Immature natural killer cell (primary cell): ENCODE results near the gene MPO. TPM values are rescaled to one million over a fixed set of nuclear protein-coding genes. Genes with fewer than 3 reads are reported as not detected.

ENCODE experiments used
- DNase-seq, 3 donors: peaks; one replicate each; pipeline ENCODE4 v3.0.0; 2022; ENCODE audit warnings: mixed read lengths in 1 of 3
- H3K27ac Mint-ChIP-seq, 6 donors: one replicate each; pipeline ENCODE4 v1.8.0; 2020; ENCODE audit warnings: mixed read lengths in 6 of 6, mild to moderate bottlenecking in 5 of 6, inconsistent platforms in 4 of 6, moderate library complexity in 3 of 6
- H3K27me3 Mint-ChIP-seq, 3 donors: one replicate each; pipeline ENCODE4 v1.8.0; 2020 to 2021; ENCODE audit warnings: low read depth in 3 of 3, mild to moderate bottlenecking in 3 of 3, mixed read lengths in 3 of 3, moderate library complexity in 3 of 3, inconsistent platforms in 1 of 3
- H3K36me3 Mint-ChIP-seq, 3 donors: one replicate each; pipeline ENCODE4 v1.8.0; 2020; ENCODE audit warnings: mixed read lengths in 3 of 3, inconsistent platforms in 2 of 3, mild to moderate bottlenecking in 2 of 3
- H3K4me1 Mint-ChIP-seq, 2 donors: one replicate each; pipeline ENCODE4 v1.8.0; 2020; ENCODE audit warnings: inconsistent platforms in 2 of 2, mild to moderate bottlenecking in 2 of 2, mixed read lengths in 2 of 2, moderate library complexity in 1 of 2
- H3K4me3 Mint-ChIP-seq, 5 donors: one replicate each; pipeline ENCODE4 v1.8.0; 2020; ENCODE audit warnings: mild to moderate bottlenecking in 5 of 5, mixed read lengths in 5 of 5, inconsistent platforms in 3 of 5, moderate library complexity in 3 of 5
- H3K9me3 Mint-ChIP-seq, 6 donors: one replicate each; pipeline ENCODE4 v1.8.0; 2020; ENCODE audit warnings: mild to moderate bottlenecking in 6 of 6, mixed read lengths in 6 of 6, inconsistent platforms in 4 of 6, moderate library complexity in 3 of 6
- polyA plus RNA-seq, 3 donors: library from polyadenylated mRNA; unstranded; fragments of 300-500 nt; fragmentation: Illumina TruSeq; gene quantifications; one replicate each; pipeline ENCODE4 v1.2.3, GENCODE V29; 2021

MPO gene
- polyA plus RNA-seq, 3 donors from 2014 or later: not detected

DNA sequence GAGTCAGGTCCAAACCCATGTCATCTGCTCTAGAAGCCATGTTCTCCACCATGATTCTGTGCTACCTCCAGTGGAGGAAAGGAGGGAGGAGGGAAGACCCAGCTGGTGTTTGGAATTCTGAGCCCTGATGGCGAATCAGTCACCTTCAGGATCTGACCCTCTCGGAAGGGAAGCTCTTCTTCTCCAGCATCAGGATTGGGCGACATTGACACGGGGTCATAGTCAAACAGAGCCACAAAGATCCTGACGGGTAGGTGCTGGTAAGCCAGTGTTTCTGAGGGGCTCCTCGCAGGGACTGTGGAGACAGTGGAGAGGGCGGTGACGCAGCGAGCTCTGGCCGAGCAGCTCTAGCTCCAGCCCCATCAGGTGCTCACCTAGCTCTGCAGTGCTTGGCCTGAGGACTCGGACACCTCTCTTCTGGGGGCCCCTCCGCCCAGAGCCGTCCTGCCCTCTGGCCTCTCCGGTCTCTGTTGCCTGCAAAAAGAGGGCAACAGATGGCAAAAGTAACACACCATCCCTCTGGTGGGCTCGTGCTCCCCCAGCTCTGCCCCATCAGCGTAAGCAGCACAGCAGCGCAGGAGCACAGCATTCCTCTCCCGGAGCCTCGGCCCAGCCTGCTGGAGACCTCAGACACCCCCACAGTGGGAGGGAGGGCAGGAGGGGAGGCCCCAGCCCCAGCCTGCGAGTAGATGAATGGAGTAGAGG lies 26.9 kb upstream of the MPO start:
- Mint-ChIP-seq H3K4me1 (peaks cover 9 to 14% of the 10 kb centered on the region in 2 donors), H3K36me3 (peaks cover 10 to 25% (median 15%) of the 10 kb centered on the region in 3 donors), H3K9me3 (no peaks in the 10 kb centered on the region), H3K4me3 (no peak overlapping the region), H3K27me3 (peaks cover 0 to 8% (median 0%) of the 10 kb centered on the region in 3 donors), H3K27ac (peak overlapping the region in 4 of 6 donors; percentile 45 to 62 (median 55))
- DNase-seq: no peak

DNA sequence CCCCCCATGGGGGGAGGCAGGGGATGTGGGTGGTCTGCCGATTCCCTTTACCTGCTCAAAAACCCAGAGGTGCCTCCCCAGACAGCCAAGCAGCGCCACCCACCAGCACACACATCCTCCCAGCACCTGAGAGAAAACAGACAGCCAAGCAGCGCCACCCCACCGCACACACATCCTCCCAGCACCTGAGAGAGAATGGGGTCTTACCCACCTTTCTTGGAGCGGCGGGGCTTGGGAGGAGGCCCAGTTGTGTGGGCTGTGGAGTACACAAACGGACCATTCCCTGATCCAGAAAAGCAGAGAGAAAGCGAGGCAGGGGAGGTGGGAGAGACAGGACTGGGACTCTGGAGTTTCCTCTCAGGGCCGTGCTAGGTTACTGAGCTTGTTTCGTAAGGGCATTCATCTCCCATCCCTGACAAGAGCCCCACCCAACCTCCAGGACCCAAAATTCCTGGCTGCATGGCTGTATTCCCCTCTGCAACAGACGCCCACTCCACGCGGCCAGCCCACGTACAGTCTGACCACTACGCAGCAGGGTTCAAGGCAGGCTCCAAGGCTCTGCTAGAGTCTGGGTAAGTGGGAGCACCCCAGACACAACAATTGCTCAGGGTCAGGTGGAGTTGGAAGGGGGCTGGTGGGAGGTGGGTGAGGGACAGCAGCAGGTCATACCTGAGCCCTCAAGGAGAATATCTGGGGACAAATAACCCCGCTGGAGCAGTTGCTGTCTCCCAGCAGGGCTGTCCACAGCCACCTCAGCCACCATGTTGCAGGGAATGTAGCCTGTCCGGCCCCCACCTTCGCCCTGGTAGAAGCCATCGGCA lies 25.6 kb upstream of the MPO start:
- Mint-ChIP-seq H3K27me3 (peaks cover 0 to 8% (median 0%) of the 10 kb centered on the region in 3 donors), H3K27ac (peak overlapping the region in 1 of 6 donors; percentile 45), H3K36me3 (peaks cover 7 to 24% (median 14%) of the 10 kb centered on the region in 3 donors), H3K4me3 (no peak overlapping the region), H3K4me1 (peaks cover 9 to 14% of the 10 kb centered on the region in 2 donors), H3K9me3 (no peaks in the 10 kb centered on the region)
- no peak for DNase-seq

GRCh38 chr17:58305626-58306025 lies 24.9 kb upstream of the MPO start:
- peaks cover 0 to 8% (median 0%) of the 10 kb centered on the region in 3 donors for H3K27me3 Mint-ChIP-seq
- H3K4me3 Mint-ChIP-seq: no peak overlapping the region
- H3K9me3 Mint-ChIP-seq: no peaks in the 10 kb centered on the region
- DNase-seq: no peak
- peaks cover 13 to 18% of the 10 kb centered on the region in 2 donors for H3K4me1 Mint-ChIP-seq
- peaks cover 7 to 21% (median 14%) of the 10 kb centered on the region in 3 donors for H3K36me3 Mint-ChIP-seq
- H3K27ac Mint-ChIP-seq: peak overlapping the region in 1 of 6 donors; percentile 28

GRCh38 chr17:58304750-58305486 lies 24.2 kb upstream of the MPO start:
- peaks cover 14 to 24% of the 10 kb centered on the region in 2 donors for H3K4me1 Mint-ChIP-seq
- H3K4me3 Mint-ChIP-seq: no peak overlapping the region
- H3K27me3 Mint-ChIP-seq: peaks cover 0 to 6% (median 0%) of the 10 kb centered on the region in 3 donors
- H3K9me3 Mint-ChIP-seq: no peaks in the 10 kb centered on the region
- no peak overlapping the region for H3K27ac Mint-ChIP-seq
- peaks cover 7 to 18% (median 14%) of the 10 kb centered on the region in 3 donors for H3K36me3 Mint-ChIP-seq
- DNase-seq: no peak

GRCh38 chr17:58303971-58304749 lies 23.4 kb upstream of the MPO start:
- H3K27me3 Mint-ChIP-seq: peaks cover 0 to 6% (median 0%) of the 10 kb centered on the region in 3 donors
- H3K4me3 Mint-ChIP-seq: no peak overlapping the region
- no peaks in the 10 kb centered on the region for H3K9me3 Mint-ChIP-seq
- H3K27ac Mint-ChIP-seq: peak overlapping the region; percentile 2 to 85 (median 47)
- peaks cover 12 to 24% of the 10 kb centered on the region in 2 donors for H3K4me1 Mint-ChIP-seq
- peaks cover 7 to 16% (median 14%) of the 10 kb centered on the region in 3 donors for H3K36me3 Mint-ChIP-seq
- peak; percentile 55 to 60 (median 59) for DNase-seq

DNA sequence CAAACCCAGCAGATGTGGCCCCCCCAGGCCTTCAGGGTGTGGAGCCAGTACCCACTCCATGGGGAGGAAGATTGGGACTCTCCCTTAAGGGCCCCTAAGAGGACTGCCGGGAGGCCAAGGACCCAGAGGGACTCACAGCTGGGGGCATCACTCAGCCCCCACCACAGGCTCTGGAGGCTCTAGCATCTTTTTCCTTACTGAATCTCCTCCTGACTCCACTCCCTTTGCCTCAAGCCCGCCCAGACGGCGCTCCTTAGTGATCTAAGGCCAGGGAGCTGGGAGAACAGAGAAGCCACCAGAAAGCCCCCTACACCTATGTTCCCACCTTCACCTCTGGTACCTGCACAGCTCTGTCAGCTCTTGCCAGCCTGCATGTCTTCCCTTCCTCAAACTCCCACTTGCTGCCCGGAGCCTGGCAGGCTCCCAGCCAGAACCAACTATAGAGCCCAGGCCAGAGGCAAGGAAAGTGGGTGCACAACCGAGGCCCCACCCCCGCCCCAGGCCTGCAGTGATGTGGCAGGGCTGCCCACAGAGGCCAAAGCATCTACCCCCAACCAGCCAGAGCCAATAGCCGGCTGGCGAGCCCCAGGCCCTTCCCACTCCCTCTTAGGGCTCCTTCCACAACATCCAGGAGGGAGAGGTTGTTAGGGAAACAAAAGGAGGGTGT lies 22.3 kb upstream of the MPO start:
- H3K4me1 Mint-ChIP-seq: peaks cover 11 to 24% of the 10 kb centered on the region in 2 donors
- no peak for DNase-seq
- H3K27me3 Mint-ChIP-seq: peaks cover 0 to 6% (median 0%) of the 10 kb centered on the region in 3 donors
- peaks cover 7 to 16% (median 14%) of the 10 kb centered on the region in 3 donors for H3K36me3 Mint-ChIP-seq
- H3K4me3 Mint-ChIP-seq: no peak overlapping the region
- H3K9me3 Mint-ChIP-seq: no peaks in the 10 kb centered on the region
- peak overlapping the region in 2 of 6 donors; percentile 12 to 26 for H3K27ac Mint-ChIP-seq

DNA sequence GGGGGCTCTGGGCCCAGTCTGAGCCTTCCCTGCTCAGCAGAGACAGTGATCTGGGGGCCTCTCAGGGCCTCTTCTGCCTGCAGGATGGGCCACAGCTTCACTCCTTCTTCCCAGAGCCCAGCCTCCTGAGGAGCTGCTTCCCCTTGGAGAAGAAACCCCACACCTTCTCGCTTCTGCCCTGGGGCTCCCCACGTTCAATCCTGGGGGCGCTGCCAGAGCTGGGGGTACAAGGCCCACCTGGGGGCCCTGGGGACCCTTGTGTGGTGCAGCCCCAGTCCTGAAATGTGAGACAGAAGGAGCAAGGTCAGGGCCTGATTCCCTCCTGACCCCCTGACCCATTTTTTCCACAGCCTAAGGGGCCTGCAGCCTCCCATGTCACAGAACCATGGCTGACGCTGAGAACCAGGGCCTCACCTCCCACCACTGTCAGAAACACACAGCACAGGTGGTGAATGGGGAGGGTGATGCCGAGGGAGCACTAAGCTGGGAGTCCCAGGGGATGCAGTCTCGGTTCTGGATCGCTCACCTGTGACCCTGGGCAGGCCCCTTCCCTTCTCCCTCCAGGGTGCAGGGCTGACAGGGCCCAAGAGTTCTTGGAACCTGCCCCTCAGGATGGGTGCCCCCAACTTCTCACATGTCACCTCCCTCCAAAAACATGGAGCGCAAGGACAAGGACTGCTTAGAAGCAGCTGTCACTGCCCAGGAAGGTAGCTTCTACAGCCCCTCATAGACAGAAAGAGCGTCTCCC lies 21.6 kb upstream of the MPO start:
- H3K27ac Mint-ChIP-seq: no peak overlapping the region
- DNase-seq: no peak
- H3K27me3 Mint-ChIP-seq: peaks cover 0 to 6% (median 0%) of the 10 kb centered on the region in 3 donors
- H3K4me1 Mint-ChIP-seq: peaks cover 11 to 24% of the 10 kb centered on the region in 2 donors
- H3K9me3 Mint-ChIP-seq: no peaks in the 10 kb centered on the region
- no peak overlapping the region for H3K4me3 Mint-ChIP-seq
- H3K36me3 Mint-ChIP-seq: peaks cover 5 to 15% (median 10%) of the 10 kb centered on the region in 3 donors

GRCh38 chr17:58301504-58302150 lies 20.9 kb upstream of the MPO start:
- Mint-ChIP-seq H3K27ac (no peak overlapping the region), H3K4me3 (no peak overlapping the region), H3K27me3 (peaks cover 0 to 6% (median 0%) of the 10 kb centered on the region in 3 donors), H3K36me3 (peaks cover 0 to 9% (median 4%) of the 10 kb centered on the region in 3 donors), H3K4me1 (peaks cover 11 to 18% of the 10 kb centered on the region in 2 donors), H3K9me3 (no peaks in the 10 kb centered on the region)
- no peak for DNase-seq

DNA sequence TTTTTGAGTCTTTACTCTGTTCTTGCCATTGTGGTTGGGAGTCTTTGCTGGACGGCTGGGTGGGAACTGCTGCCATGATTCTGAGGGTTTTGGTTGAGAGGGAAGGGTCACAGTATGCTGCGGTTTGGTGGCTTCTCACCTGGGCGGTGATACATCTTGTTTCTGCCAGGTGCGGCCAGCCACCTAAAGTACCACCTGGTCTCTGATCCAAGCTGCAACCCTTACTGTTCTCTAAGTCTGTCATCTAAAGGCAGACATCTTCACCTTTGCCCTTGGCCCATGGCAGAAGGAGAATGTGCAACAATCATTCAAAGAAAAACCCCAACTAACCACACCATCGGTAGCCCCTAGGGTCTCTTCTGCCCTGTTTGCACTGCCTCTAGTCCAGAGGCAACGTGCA lies 19.6 kb upstream of the MPO start:
- peaks cover 0 to 9% (median 4%) of the 10 kb centered on the region in 3 donors for H3K36me3 Mint-ChIP-seq
- peak overlapping the region in 4 of 6 donors; percentile 11 to 61 (median 22) for H3K27ac Mint-ChIP-seq
- peaks cover 0 to 6% (median 0%) of the 10 kb centered on the region in 3 donors for H3K27me3 Mint-ChIP-seq
- H3K9me3 Mint-ChIP-seq: no peaks in the 10 kb centered on the region
- H3K4me1 Mint-ChIP-seq: peaks cover 11 to 18% of the 10 kb centered on the region in 2 donors
- no peak for DNase-seq
- H3K4me3 Mint-ChIP-seq: no peak overlapping the region

GRCh38 chr17:58294034-58294433 lies 13.3 kb upstream of the MPO start:
- H3K27ac Mint-ChIP-seq: no peak overlapping the region

GRCh38 chr17:58291246-58291645 lies 10.5 kb upstream of the MPO start:
- Mint-ChIP-seq H3K36me3 (no peaks in the 10 kb centered on the region), H3K27me3 (peaks cover 0 to 15% (median 4%) of the 10 kb centered on the region in 3 donors), H3K27ac (no peak overlapping the region), H3K4me3 (no peak overlapping the region), H3K9me3 (no peaks in the 10 kb centered on the region), H3K4me1 (no peaks in the 10 kb centered on the region)
- no peak for DNase-seq

More at GRCh38 chr17:58294034-58294433, 13.3 kb upstream of the MPO start:
- Mint-ChIP-seq H3K4me3 (no peak overlapping the region), H3K27me3 (peaks cover 0 to 15% (median 4%) of the 10 kb centered on the region in 3 donors), H3K4me1 (no peaks in the 10 kb centered on the region), H3K9me3 (no peaks in the 10 kb centered on the region), H3K36me3 (no peaks in the 10 kb centered on the region)
- DNase-seq: no peak
